Measurements from ENCODE around the gene SFXN4. TPM values are rescaled to one million over a fixed set of nuclear protein-coding genes. Genes with fewer than 3 reads are reported as not detected.

Gene SFXN4
- total RNA-seq, 2 donors from 2014 or later = 18.3 to 23.2 TPM

DNA sequence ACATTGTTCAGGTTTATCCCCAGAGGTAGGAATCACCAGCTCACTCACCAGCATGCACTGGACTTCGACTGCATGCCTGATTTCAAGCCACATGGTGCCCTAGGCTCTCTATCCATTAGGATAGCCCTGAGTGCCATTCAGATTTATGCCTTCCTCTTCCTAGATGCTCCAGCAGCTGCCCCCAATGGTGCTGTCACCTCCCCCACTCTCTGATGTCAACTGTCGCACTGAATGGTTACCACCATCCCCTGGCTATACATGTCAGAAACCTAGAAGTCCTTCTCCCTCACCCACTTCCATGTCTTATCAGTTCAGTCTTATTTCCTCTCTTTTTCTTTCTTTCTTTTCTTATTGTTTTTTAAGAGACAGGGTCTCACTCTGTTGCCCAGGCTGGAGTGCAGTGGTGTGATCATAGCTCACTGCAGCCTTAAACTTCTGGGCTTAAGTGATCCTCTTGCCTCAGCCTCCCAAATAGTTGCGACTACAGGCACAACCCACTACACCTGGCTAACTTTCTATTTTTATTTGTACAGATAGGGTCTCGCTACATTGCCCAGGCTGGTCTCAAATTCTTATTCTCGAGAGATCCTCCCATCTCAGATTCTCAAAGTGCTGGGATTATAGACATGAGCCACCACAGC, 2.9 kb downstream of the SFXN4 start:
- Mint-ChIP-seq H3K36me3 (ENCODE audit: low read depth) (peaks cover 20% of the 10 kb centered on the region), H3K27ac (no peak overlapping the region)
- WGBS, 2 experiments (ENCODE audit: insufficient coverage in 1 of 2, insufficient read length in 1 of 2) = 93 to 96% methylated on average over 4 to 5 of the region's 5 CpGs

DNA sequence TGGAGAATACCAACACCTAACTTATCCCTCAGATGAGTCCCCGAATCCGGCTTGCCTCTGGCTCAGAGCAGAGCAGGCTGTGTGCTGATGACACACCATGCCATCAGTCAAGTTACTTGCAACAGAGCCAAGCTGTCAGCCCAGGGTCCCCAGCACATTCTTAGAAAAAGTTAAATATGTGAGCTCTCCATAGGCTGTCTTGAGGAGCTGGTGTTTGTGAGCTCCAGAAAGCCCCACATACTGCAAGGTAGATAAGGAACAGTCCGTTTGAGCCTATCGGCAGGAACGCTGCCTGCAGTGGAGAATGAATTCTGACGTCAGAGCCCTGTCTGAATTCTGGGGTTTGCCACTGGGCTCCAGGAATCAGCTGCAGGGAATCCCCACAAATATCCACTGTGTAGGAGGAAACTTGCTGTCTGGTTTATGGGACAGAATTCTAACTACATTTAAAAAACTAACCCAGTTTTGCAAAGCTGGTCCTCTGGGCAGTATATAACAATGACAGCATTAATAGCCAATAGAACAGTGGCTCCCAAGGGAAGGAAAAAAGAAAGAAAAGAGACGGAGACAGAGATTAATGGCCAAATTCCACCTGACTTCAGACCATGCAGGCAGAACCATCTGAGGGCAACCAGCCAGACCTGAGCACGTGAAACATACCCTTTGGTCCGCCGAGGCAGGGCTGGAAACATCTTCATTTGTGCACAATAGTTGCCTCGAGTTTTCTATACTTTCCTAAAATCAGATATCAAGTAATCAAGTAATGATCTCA, 3.6 kb downstream of the SFXN4 start:
- WGBS, 2 experiments (ENCODE audit: insufficient coverage in 1 of 2, insufficient read length in 1 of 2) = 78 to 89% methylated on average over 11 of the region's 11 CpGs

More for the DNA sequence above, 2.9 kb downstream of the SFXN4 start:
- no peaks in the 10 kb centered on the region for H3K9me3 Mint-ChIP-seq
- H3K36me3 ChIP-seq (ENCODE audit: control insufficient read depth, insufficient read depth, low read length) = peaks cover 8% of the 10 kb centered on the region
- H3K27me3 ChIP-seq (ENCODE audit: control insufficient read depth, insufficient read depth, low read length, poor library complexity, severe bottlenecking) = no peaks in the 10 kb centered on the region
- DNase-seq = no peak
- H3K4me1 ChIP-seq (ENCODE audit: control insufficient read depth, insufficient read depth, low read length) = peaks cover 4% of the 10 kb centered on the region
- H3K4me3 ChIP-seq (ENCODE audit: low read length) = no peak overlapping the region
- TF ChIP-seq, protein P1, sequence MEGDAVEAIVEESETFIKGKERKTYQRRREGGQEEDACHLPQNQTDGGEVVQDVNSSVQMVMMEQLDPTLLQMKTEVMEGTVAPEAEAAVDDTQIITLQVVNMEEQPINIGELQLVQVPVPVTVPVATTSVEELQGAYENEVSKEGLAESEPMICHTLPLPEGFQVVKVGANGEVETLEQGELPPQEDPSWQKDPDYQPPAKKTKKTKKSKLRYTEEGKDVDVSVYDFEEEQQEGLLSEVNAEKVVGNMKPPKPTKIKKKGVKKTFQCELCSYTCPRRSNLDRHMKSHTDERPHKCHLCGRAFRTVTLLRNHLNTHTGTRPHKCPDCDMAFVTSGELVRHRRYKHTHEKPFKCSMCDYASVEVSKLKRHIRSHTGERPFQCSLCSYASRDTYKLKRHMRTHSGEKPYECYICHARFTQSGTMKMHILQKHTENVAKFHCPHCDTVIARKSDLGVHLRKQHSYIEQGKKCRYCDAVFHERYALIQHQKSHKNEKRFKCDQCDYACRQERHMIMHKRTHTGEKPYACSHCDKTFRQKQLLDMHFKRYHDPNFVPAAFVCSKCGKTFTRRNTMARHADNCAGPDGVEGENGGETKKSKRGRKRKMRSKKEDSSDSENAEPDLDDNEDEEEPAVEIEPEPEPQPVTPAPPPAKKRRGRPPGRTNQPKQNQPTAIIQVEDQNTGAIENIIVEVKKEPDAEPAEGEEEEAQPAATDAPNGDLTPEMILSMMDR (conservative IDR thresholded peaks at IDR 0.05) = no peak
- no peak overlapping the region for H3K4me3 Mint-ChIP-seq
- H3K4me1 Mint-ChIP-seq = peaks cover 10% of the 10 kb centered on the region
- no peak overlapping the region for H3K9ac ChIP-seq (ENCODE audit: extremely low read depth, low read length, poor library complexity, severe bottlenecking)
- H3K9me3 ChIP-seq (ENCODE audit: control insufficient read depth, low read length) = no peaks in the 10 kb centered on the region
- H3K27ac ChIP-seq (ENCODE audit: low read depth, low read length) = no peak overlapping the region
- H3K27me3 Mint-ChIP-seq (ENCODE audit: insufficient read depth) = no peaks in the 10 kb centered on the region

DNA sequence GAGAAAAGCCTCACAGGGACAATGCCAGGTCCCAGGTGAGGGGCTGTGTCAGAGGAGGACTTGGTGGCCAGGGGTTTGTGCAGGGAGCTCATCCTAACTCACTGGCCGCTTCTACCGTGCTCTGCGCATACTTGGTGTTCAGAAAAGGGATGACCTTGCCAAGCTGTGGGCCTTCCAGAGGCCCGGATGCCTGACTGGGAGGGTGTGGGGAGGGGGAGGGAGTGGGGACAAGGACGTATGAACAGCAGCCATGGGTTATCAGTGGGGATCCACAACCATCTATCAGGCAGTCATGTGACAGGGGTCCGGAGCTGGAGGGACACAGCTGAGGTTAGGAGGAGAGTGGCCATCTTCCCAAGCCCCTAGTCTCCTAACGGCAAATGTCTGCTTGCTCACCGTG, 6.2 kb downstream of the SFXN4 start:
- no peaks in the 10 kb centered on the region for H3K9me3 ChIP-seq (ENCODE audit: control insufficient read depth, low read length)
- WGBS, 2 experiments (ENCODE audit: insufficient coverage in 1 of 2, insufficient read length in 1 of 2) = 81 to 84% methylated on average over 5 to 8 of the region's 8 CpGs
- no peak overlapping the region for H3K4me3 ChIP-seq (ENCODE audit: low read length)
- H3K9ac ChIP-seq (ENCODE audit: extremely low read depth, low read length, poor library complexity, severe bottlenecking) = no peak overlapping the region
- no peaks in the 10 kb centered on the region for H3K4me1 Mint-ChIP-seq
- peaks cover 7% of the 10 kb centered on the region for H3K36me3 ChIP-seq (ENCODE audit: control insufficient read depth, insufficient read depth, low read length)
- no peaks in the 10 kb centered on the region for H3K27me3 Mint-ChIP-seq (ENCODE audit: insufficient read depth)
- no peak overlapping the region for H3K27ac Mint-ChIP-seq
- H3K27me3 ChIP-seq (ENCODE audit: control insufficient read depth, insufficient read depth, low read length, poor library complexity, severe bottlenecking) = no peaks in the 10 kb centered on the region
- no peak for DNase-seq
- no peaks in the 10 kb centered on the region for H3K4me1 ChIP-seq (ENCODE audit: control insufficient read depth, insufficient read depth, low read length)
- TF ChIP-seq, protein P1 (conservative IDR thresholded peaks at IDR 0.05) = no peak
- no peak overlapping the region for H3K27ac ChIP-seq (ENCODE audit: low read depth, low read length)
- H3K4me3 Mint-ChIP-seq = no peak overlapping the region
- no peaks in the 10 kb centered on the region for H3K9me3 Mint-ChIP-seq
- H3K36me3 Mint-ChIP-seq (ENCODE audit: low read depth) = peaks cover 38% of the 10 kb centered on the region

More for the DNA sequence above, 3.6 kb downstream of the SFXN4 start:
- no peak overlapping the region for H3K4me3 ChIP-seq (ENCODE audit: low read length)
- no peaks in the 10 kb centered on the region for H3K27me3 ChIP-seq (ENCODE audit: control insufficient read depth, insufficient read depth, low read length, poor library complexity, severe bottlenecking)
- H3K27me3 Mint-ChIP-seq (ENCODE audit: insufficient read depth) = no peaks in the 10 kb centered on the region
- H3K27ac ChIP-seq (ENCODE audit: low read depth, low read length) = no peak overlapping the region
- H3K27ac Mint-ChIP-seq = no peak overlapping the region
- DNase-seq = no peak
- H3K4me1 ChIP-seq (ENCODE audit: control insufficient read depth, insufficient read depth, low read length) = peaks cover 4% of the 10 kb centered on the region
- peaks cover 10% of the 10 kb centered on the region for H3K4me1 Mint-ChIP-seq
- H3K4me3 Mint-ChIP-seq = no peak overlapping the region
- no peaks in the 10 kb centered on the region for H3K9me3 Mint-ChIP-seq
- TF ChIP-seq, protein P1 (conservative IDR thresholded peaks at IDR 0.05) = no peak
- H3K36me3 ChIP-seq (ENCODE audit: control insufficient read depth, insufficient read depth, low read length) = peaks cover under 1% of the 10 kb centered on the region
- no peak overlapping the region for H3K9ac ChIP-seq (ENCODE audit: extremely low read depth, low read length, poor library complexity, severe bottlenecking)
- H3K9me3 ChIP-seq (ENCODE audit: control insufficient read depth, low read length) = no peaks in the 10 kb centered on the region
- H3K36me3 Mint-ChIP-seq (ENCODE audit: low read depth) = peaks cover 20% of the 10 kb centered on the region

All from endodermal cell (in vitro differentiated cells).